Mesendoderm (in vitro differentiated cells): Measurements from ENCODE around the gene CCL16.

Experiments used
- DNase-seq: peaks from one replicate; pipeline ENCODE4 v3.0.0; 2013
- H2AK5ac ChIP-seq: 2 replicates; pipeline ENCODE4 v1.6.1; 2013; ENCODE audit warnings: low read length, inconsistent platforms
- H2BK120ac ChIP-seq: 2 replicates; pipeline ENCODE4 v1.6.1; 2013; ENCODE audit warnings: low read depth, mild to moderate bottlenecking, low read length, moderate library complexity, mixed read lengths
- H2BK15ac ChIP-seq: replicated peaks from 2 replicates; pipeline ENCODE4 v1.6.1; 2013; ENCODE audit warnings: low read depth, mild to moderate bottlenecking, moderate library complexity
- H2BK5ac ChIP-seq: 2 replicates; pipeline ENCODE4 v1.6.1; 2013; ENCODE audit warnings: low read length, inconsistent platforms
- H3K18ac ChIP-seq: 2 replicates; pipeline ENCODE4 v1.6.1; 2013; ENCODE audit warnings: mild to moderate bottlenecking, low read length, mixed read lengths
- H3K23ac ChIP-seq: one replicate; pipeline ENCODE4 v1.6.1; 2013; ENCODE audit warnings: low read length
- H3K27ac ChIP-seq: 2 replicates; pipeline ENCODE4 v1.5.1; 2013; ENCODE audit warnings: low read depth, mild to moderate bottlenecking, inconsistent platforms, low read length, moderate library complexity
- H3K27me3 ChIP-seq: 2 replicates; pipeline ENCODE4 v1.6.1; 2013; ENCODE audit warnings: low read length, control low read depth, mild to moderate bottlenecking, inconsistent platforms; ENCODE audit not compliant: insufficient read depth, poor library complexity
- H3K36me3 ChIP-seq: 2 replicates; pipeline ENCODE4 v1.6.1; 2013; ENCODE audit warnings: low read length, inconsistent platforms; ENCODE audit not compliant: control insufficient read depth, insufficient read depth
- H3K4ac ChIP-seq: one replicate; pipeline ENCODE4 v1.6.1; 2013; ENCODE audit warnings: low read depth, mild to moderate bottlenecking, low read length, moderate library complexity
- H3K4me1 ChIP-seq: 2 replicates; pipeline ENCODE4 v1.6.1; 2013; ENCODE audit warnings: low read depth, low read length, inconsistent platforms; ENCODE audit not compliant: control insufficient read depth
- H3K4me2 ChIP-seq: 2 replicates; pipeline ENCODE4 v1.6.1; 2013; ENCODE audit warnings: low read length
- H3K4me3 ChIP-seq: 2 replicates; pipeline ENCODE4 v1.5.1; 2013; ENCODE audit warnings: mild to moderate bottlenecking, low read length
- H3K56ac ChIP-seq: one replicate; pipeline ENCODE4 v1.6.1; 2013; ENCODE audit warnings: low read length
- H3K79me1 ChIP-seq: 2 replicates; pipeline ENCODE4 v1.6.1; 2013; ENCODE audit warnings: low read length, inconsistent platforms
- H3K79me2 ChIP-seq: 2 replicates; pipeline ENCODE4 v1.6.1; 2013; ENCODE audit warnings: mild to moderate bottlenecking, low read length; ENCODE audit not compliant: control insufficient read depth, insufficient read depth
- H3K9ac ChIP-seq: 2 replicates; pipeline ENCODE4 v1.6.1; 2013; ENCODE audit warnings: low read length, inconsistent platforms
- H4K5ac ChIP-seq: one replicate; pipeline ENCODE4 v1.6.1; 2013; ENCODE audit warnings: low read length
- H4K8ac ChIP-seq: one replicate; pipeline ENCODE4 v1.6.1; 2013; ENCODE audit warnings: low read depth, mild to moderate bottlenecking, control low read depth, low read length, moderate library complexity
- WGBS: extraction: QIAGEN DNeasy Blood & Tissue Kit; methylation state at CpG from one replicate; pipeline ENCODE4 v1.1.7; 2013; ENCODE audit warnings: low lambda C conversion rate, missing lambda C conversion rate; ENCODE audit not compliant: insufficient coverage; ENCODE audit errors: extremely low coverage; 5-methylcytosine and 5-hydroxymethylcytosine counted together

CCL16 gene

DNA sequence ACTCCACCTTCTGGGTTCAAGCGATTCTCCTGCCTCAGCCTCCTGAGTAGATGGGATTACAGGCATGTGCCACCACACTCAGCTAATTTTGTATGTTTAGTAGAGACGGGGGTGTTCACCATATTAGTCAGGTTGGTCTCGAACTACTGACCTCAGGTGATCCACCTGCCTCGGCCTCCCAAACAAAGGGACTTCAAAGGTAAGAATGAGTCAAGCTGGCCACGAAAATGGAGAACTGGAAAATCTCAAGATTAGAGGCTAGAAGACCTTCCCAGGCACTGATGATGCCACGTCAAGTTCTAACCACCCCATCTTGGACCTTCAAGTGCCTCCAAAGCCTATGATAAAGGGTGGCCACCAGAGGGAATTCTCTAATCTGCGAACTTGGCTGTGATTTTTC, 21.3 kb upstream of the CCL16 start:
- Histone ChIP-seq H3K4me2 (no peak overlapping the region), H2BK120ac (no peak overlapping the region), H3K9ac (no peak overlapping the region), H3K4me1 (no peaks in the 10 kb centered on the region), H3K79me1 (no peaks in the 10 kb centered on the region), H3K18ac (no peak overlapping the region), H2AK5ac (no peak overlapping the region), H2BK5ac (no peak overlapping the region), H3K79me2 (no peaks in the 10 kb centered on the region), H3K4ac (no peak overlapping the region), H3K23ac (no peak overlapping the region), H4K8ac (no peak overlapping the region), H3K27me3 (no peaks in the 10 kb centered on the region), H3K36me3 (no peaks in the 10 kb centered on the region), H4K5ac (no peak overlapping the region), H3K56ac (no peak overlapping the region), H3K4me3 (no peak overlapping the region), H2BK15ac (no peak overlapping the region), H3K27ac (no peak overlapping the region)
- no peak for DNase-seq
- no CpG with 5 or more reads among the region's 7 CpGs for WGBS

DNA sequence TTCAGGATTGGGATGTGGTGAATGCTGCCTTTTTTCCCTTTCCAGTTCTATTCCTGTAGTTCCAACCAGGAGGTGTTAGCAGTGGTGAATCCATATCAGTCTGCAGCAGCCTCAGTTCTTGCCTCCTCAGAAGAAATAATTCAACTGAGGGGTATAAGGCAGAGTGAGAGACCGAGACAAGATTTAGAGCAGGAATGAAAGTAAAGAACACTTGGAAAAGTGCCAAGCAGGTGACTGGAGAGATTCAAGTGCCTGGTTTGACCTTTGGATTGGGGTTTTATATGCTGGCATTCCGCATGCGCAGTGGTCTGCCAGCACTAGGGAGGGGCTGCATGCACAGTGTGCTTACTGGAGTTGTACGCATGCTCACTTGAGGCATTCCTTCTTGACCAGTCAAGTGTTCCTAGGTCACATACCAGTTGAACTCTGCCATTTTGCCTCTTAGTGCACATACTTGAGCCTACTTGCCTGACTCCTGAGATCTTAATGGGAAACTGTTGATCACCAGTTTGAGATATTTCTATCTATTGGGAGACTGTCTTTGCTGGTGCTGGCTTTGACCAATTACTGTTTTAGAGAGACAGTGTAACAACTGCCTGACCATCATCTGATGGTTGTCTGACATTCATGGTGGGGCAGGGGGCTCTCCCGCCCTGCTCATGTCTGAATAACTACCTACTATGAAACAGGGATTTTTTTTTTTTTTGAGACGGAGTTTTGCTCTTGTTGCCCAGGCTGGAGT, 20.7 kb upstream of the CCL16 start:
- H3K79me2 ChIP-seq, result no peaks in the 10 kb centered on the region
- no peak overlapping the region for H2BK15ac ChIP-seq
- H2AK5ac ChIP-seq, result no peak overlapping the region
- H3K9ac ChIP-seq, result no peak overlapping the region
- H3K4me3 ChIP-seq, result no peak overlapping the region
- no peak overlapping the region for H3K4me2 ChIP-seq
- WGBS, result no CpG with 5 or more reads among the region's 6 CpGs
- no peaks in the 10 kb centered on the region for H3K4me1 ChIP-seq
- no peak overlapping the region for H3K4ac ChIP-seq
- H3K23ac ChIP-seq, result no peak overlapping the region
- DNase-seq, result no peak
- no peak overlapping the region for H4K5ac ChIP-seq
- no peak overlapping the region for H2BK5ac ChIP-seq
- no peak overlapping the region for H3K18ac ChIP-seq
- no peak overlapping the region for H3K56ac ChIP-seq
- H2BK120ac ChIP-seq, result no peak overlapping the region
- no peaks in the 10 kb centered on the region for H3K36me3 ChIP-seq
- H3K27me3 ChIP-seq, result no peaks in the 10 kb centered on the region
- no peak overlapping the region for H4K8ac ChIP-seq
- H3K27ac ChIP-seq, result no peak overlapping the region
- H3K79me1 ChIP-seq, result no peaks in the 10 kb centered on the region

DNA sequence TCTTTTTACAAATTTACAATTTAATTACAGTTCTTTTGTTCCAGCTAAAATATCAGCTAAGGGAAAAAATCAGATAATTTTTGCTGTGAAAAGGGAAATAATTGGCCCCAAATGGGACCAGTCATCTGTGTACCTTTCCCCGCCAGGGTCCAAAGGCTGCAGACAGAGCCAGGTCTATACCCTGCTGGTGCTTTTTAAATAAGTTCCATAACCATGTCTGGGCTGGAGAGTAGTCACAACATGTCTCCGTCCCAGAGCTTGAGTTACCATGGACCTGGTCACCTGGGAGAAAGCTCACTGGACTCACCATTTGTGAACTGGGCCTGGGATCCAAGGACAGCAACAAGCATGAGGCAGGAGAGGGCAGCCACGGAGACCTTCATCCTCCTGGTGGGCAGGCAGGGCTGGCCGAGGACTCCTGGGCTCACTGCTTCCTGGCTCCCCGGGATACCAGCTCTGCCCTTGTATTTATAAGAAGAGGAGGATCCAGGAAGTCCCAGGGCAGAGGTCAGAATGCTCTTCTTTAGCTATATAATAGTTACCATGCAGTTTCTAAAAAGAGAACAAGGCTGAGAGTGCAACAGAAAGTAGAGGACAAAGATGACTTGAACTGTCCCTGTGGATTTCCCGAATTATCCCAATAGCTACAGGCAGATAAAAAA, 19.9 kb upstream of the CCL16 start, which contains the start of gene CCL15:
Gene CCL15, minus strand, starts transcription at position 444 of the 662 bp plus-strand sequence. Its CDS starts 61 bp downstream, at position 383.
- Histone ChIP-seq H3K4me1 (no peaks in the 10 kb centered on the region), H3K4me2 (no peak within 1 kb of the TSS), H3K9ac (no peak within 1 kb of the TSS), H3K27me3 (no peaks in the 10 kb centered on the region), H3K18ac (no peak within 1 kb of the TSS), H3K4ac (no peak within 1 kb of the TSS), H3K79me2 (no peaks in the 10 kb centered on the region), H3K27ac (no peak within 1 kb of the TSS), H2BK15ac (no peak within 1 kb of the TSS), H3K23ac (no peak within 1 kb of the TSS), H3K79me1 (no peaks in the 10 kb centered on the region), H4K5ac (no peak within 1 kb of the TSS), H3K36me3 (no peaks in the 10 kb centered on the region), H4K8ac (no peak within 1 kb of the TSS), H3K56ac (no peak within 1 kb of the TSS), H2BK120ac (no peak within 1 kb of the TSS), H2BK5ac (no peak within 1 kb of the TSS), H2AK5ac (no peak within 1 kb of the TSS), H3K4me3 (no peak within 1 kb of the TSS)
- no CpG with 5 or more reads among the region's 6 CpGs for WGBS
- DNase-seq, result no peak

DNA sequence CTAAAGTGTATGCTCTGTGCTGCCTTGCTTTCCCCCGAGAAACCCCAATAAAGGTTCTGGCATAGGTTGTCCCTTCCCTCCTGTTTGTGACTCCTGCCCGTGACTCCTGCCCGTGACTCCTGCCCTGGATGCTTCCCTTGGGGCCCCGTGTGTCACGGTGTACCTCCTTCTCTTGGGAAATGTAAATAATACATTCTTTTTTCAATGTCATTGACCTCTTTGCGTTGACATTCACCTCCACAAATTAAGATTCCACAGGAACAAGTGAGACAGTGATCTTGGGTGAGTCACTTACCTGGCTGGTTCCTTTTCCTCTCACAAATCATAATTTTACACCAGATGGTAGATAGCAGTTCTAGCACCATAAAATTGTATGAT, 19.4 kb upstream of the CCL16 start:
- H3K4me3 ChIP-seq, result no peak overlapping the region
- WGBS, result no CpG with 5 or more reads among the region's 6 CpGs

DNA sequence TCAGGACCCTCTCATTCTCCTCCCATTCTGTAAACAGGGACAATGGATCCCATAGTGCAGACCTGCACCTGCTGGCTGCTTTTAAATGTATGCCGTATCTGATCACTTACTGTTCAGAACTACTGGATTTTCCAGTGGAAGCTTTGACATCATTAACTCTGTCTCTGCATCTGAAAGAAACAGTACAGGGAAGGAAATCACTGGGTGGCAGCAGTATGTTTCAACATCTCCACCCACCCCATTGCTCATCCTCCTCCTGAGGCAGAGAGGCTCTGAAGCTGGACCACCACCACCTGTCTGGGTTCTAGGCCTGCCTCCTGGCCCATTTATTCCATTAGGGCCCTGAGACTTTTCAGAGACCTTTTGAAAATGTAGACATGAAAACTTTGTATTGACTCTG, 17.5 kb upstream of the CCL16 start:
- Histone ChIP-seq H3K4me1 (no peaks in the 10 kb centered on the region), H3K18ac (no peak overlapping the region), H3K36me3 (no peaks in the 10 kb centered on the region), H2BK5ac (no peak overlapping the region), H3K56ac (no peak overlapping the region), H4K8ac (no peak overlapping the region), H2BK120ac (no peak overlapping the region), H3K9ac (no peak overlapping the region), H3K4me2 (no peak overlapping the region), H3K79me1 (no peaks in the 10 kb centered on the region), H2AK5ac (no peak overlapping the region), H2BK15ac (no peak overlapping the region), H3K79me2 (no peaks in the 10 kb centered on the region), H3K4me3 (no peak overlapping the region), H3K27me3 (no peaks in the 10 kb centered on the region), H3K4ac (no peak overlapping the region), H3K23ac (no peak overlapping the region), H3K27ac (no peak overlapping the region), H4K5ac (no peak overlapping the region)
- DNase-seq, result no peak
- WGBS, result no CpG with 5 or more reads among the region's 1 CpG

More for the DNA sequence above, 19.4 kb upstream of the CCL16 start:
- no peak overlapping the region for H4K5ac ChIP-seq
- no peak overlapping the region for H3K23ac ChIP-seq
- H3K27me3 ChIP-seq, result no peaks in the 10 kb centered on the region
- no peak overlapping the region for H2AK5ac ChIP-seq
- H2BK15ac ChIP-seq, result no peak overlapping the region
- no peak overlapping the region for H3K9ac ChIP-seq
- no peak overlapping the region for H3K56ac ChIP-seq
- H3K4ac ChIP-seq, result no peak overlapping the region
- no peaks in the 10 kb centered on the region for H3K79me2 ChIP-seq
- DNase-seq, result no peak
- H3K18ac ChIP-seq, result no peak overlapping the region
- H2BK5ac ChIP-seq, result no peak overlapping the region
- H3K79me1 ChIP-seq, result no peaks in the 10 kb centered on the region
- no peaks in the 10 kb centered on the region for H3K4me1 ChIP-seq
- H4K8ac ChIP-seq, result no peak overlapping the region
- H3K27ac ChIP-seq, result no peak overlapping the region
- H3K36me3 ChIP-seq, result no peaks in the 10 kb centered on the region
- H3K4me2 ChIP-seq, result no peak overlapping the region
- no peak overlapping the region for H2BK120ac ChIP-seq
